HG02981 (cell line): Measurements from ENCODE around the gene SLC39A9.

Source experiments
- ATAC-seq: cut with Tn5 transposase; IDR thresholded peaks from one replicate; pipeline ENCODE4 v1.9.1; 2021; ENCODE audit warnings: mild to moderate bottlenecking, moderate library complexity; ENCODE audit not compliant: unreplicated experiment

Gene SLC39A9

DNA sequence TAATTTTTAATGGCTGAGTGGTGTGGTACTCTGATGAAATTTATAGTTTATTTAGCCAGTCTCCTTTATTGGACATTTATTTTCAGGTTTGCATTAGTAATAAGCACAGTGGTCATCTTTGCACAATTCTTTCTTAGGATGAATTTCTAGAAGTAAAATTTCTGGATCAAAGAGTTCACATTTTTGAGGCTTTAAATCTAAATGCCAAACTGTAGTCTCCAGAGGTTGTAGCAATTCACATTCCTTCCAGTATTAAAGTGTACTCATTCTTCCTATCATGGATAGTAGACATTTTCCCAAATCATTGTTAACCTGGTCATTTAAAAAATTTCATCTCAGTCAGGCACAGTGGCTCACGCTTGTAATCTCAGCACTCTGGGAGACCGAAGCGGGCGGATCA lies 24.8 kb downstream of the SLC39A9 start:
- no peak for ATAC-seq

DNA sequence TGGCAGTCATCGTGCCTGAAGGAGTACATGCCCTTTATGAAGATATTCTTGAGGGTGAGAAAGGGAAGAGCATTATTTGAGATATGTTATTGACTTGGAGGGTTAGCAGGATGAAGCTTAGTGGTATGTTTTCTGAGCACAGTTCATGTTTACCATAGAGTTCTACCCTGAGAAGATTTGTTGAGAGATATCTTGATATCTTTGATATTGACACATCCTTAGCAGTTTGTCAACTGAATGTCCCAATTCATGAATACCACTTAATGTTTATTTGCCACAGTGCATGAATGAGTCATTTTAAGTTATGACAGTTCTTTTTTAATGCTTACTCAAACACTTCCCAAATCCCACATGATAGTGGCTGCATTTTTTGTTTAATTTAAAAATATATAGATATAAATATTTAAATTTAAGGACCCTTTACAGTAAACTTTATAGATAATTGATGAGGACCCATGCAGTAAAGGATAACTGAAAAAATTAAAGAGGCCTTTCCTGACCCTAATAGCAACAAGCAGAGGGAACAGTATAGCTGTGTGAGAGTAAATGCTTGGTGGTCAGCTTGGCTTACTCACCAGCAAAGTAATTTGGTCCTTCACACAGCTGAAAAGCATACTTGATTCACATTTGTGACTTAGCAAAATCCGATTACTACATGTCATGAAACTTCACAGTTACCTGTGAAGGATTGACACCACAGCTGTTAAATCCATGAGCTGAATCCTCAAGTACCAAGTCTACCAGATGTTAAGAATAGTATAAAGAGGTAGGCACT lies 25.8 kb downstream of the SLC39A9 start:
- no peak for ATAC-seq

GRCh38 chr14:69427596-69427995 lies 29.1 kb downstream of the SLC39A9 start:
- no peak for ATAC-seq

GRCh38 chr14:69428289-69428998 lies 30.0 kb downstream of the SLC39A9 start:
- ATAC-seq: peak; percentile 71

DNA sequence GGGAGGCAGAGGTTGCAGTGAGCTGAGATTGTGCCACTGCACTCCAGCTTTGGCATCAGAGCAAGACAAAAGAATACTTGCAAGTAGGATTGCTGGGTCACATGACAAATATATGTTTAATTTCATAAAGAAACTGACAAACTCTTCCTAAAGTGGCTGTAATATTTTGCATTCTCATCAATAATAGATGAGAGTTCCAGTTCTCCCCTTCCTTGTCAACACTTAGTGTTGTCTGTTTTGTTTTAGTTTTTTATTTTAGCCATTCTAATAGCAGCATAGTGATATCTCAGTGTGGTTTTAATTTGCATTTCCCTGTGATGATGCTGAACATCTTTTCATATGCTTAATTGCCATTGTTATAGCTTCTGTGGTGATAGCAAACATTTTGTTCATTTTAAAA lies 31.2 kb downstream of the SLC39A9 start:
- ATAC-seq: no peak

DNA sequence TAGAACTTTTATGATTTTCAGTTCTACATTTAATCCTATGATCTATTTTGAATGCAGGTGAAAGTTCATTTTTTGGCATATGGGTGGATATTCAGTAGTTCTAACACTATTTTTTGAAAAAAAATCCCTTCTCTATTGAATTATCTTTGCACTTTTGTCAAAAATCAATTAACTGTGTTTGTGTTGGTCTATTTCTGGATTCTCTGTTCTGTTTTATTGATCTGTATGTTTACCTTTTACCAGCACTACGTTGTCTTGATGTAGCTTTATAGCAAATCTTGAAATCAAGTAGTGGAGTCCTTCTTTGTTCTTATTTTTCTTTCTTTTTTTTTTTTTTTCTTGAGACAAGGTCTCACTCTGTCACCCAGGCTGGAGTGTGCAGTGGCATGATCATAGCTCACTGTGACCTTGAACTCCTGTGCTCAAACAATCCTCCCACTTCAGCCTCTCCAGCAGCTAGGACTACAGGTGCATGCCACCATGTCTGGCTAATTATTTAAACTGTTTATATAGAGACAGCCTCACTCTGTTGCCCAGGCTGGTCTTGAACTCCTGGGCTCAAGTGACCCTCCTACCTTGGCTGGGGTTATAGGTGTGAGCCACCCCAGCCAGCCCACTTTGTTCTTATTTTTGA lies 31.9 kb downstream of the SLC39A9 start:
- no peak for ATAC-seq

GRCh38 chr14:69432364-69432763 lies 33.9 kb downstream of the SLC39A9 start:
- ATAC-seq: no peak

DNA sequence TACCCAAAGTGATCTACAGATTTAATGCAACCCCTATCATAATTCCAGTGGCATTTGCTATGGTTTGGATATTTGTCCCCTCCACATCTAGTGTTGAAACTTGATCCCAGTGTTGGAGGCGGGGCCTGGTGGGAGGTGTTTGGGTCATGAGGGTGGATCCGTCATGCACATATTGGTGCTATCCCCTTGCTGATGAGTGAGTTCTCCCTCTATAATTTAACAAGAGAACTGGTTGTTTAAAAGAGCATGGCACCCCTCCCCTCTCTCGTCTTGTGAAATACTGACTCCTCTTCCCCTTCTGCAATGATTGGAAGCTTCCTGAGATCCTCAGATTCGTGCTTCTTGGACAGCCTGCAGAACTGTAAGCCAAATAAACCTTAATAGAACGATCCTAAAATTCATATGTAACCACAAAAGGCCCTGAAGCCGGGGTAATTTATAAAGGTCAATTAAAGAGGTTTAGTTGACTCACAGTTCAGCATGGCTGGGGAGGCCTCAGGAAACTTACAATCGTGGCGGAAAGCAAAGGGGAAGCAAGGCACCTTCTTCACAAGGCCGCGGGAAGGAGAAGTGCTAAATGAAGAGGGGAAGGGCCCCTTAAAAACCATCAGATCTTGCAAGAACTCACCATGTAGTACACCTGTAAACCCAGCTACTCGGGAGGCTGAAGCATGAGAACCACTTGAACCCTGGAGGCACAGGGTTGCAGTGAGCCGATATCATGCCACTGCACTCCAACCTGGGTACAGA lies 41.2 kb downstream of the SLC39A9 start:
- ATAC-seq: no peak

- ATAC-seq: no peak
Measured at GRCh38 chr14:69441948-69442347, 43.5 kb downstream of the SLC39A9 start.

GRCh38 chr14:69443296-69443805 lies 44.9 kb downstream of the SLC39A9 start:
- no peak for ATAC-seq

DNA sequence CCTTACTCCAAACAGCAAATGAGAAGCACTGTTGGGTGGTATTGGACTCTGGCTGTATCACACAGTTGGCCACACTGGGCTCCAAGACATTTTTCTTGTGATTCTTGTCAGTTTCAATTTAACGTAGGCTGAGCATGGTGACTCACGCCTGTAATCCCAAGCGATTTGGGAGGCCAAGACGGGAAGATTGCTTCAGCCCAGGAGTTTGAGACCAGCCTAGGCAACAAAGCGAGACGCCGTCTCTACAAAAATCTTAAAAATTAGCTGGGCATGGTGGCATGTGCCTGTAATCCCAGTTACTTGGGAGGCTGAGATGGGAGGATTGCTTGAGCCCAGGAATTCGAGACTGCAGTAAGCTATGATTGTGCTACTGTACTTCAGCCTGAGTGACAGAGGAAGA lies 50.7 kb downstream of the SLC39A9 start:
- no peak for ATAC-seq

DNA sequence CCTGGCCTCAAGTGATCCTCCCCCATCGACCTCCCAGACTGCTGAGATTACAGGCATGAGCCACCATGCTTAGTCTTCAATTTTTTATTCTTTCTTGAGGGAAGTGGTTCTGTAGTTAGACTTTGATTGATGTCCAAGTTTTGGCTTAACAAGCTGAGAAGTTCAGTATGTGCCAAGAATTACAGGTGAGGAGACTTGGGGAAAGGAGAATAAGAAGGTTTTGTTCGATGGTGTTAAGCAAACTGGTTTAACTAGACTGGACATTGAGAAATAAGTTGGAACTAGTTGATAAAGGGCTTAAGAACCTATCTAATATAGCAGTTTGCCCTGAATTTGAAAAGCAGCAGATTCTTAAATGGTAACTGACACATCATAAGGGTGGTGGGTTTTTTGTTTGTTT lies 53.4 kb downstream of the SLC39A9 start:
- ATAC-seq: no peak

DNA sequence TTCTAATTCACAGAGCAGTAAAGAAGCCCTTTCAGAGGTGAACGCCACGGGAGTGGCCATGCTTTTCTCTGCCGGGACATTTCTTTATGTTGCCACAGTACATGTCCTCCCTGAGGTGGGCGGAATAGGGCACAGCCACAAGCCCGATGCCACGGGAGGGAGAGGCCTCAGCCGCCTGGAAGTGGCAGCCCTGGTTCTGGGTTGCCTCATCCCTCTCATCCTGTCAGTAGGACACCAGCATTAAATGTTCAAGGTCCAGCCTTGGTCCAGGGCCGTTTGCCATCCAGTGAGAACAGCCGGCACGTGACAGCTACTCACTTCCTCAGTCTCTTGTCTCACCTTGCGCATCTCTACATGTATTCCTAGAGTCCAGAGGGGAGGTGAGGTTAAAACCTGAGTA lies 59.9 kb downstream of the SLC39A9 start:
- no peak for ATAC-seq

- ATAC-seq: no peak
Measured at GRCh38 chr14:69459122-69459521, 60.6 kb downstream of the SLC39A9 start.

DNA sequence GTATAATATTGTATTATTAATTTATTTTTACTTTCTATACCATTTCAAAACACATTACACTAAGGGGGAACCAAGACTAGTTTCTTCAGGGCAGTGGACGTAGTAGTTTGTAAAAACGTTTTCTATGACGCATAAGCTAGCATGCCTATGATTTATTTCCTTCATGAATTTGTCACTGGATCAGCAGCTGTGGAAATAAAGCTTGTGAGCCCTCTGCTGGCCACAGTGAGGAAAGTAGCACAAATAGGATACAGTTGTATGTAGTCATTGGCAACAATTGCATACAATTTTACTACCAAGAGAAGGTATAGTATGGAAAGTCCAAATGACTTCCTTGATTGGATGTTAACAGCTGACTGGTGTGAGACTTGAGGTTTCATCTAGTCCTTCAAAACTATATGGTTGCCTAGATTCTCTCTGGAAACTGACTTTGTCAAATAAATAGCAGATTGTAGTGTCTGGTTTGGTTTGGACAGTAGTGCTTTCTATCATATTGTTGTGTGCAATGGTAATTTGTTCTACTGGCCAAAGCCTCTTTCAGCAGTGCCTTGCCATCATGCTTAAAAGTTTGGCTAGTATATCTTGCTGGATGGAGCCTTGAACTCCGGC lies 61.7 kb downstream of the SLC39A9 start:
- ATAC-seq: no peak

DNA sequence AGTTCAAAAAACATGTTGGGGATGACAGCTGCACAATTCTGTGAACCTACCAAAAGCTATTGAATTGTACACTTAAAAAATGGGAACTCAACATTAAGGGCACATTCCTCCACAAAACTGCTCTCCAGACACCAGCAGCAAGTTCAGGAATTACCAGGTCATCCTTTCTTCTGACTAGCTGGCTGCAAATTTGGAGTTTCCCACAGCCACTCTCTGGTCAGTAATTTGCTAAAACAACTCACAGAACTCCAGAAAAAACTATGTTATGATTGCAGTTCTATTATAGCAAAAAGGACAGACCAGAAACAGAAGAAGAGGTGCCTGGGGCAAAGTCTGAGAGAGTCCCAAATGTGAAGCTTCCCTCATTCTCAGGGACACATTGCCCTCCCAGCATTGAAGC lies 65.9 kb downstream of the SLC39A9 start:
- no peak for ATAC-seq

- ATAC-seq: no peak
Measured at GRCh38 chr14:69464829-69465228, 66.3 kb downstream of the SLC39A9 start.

DNA sequence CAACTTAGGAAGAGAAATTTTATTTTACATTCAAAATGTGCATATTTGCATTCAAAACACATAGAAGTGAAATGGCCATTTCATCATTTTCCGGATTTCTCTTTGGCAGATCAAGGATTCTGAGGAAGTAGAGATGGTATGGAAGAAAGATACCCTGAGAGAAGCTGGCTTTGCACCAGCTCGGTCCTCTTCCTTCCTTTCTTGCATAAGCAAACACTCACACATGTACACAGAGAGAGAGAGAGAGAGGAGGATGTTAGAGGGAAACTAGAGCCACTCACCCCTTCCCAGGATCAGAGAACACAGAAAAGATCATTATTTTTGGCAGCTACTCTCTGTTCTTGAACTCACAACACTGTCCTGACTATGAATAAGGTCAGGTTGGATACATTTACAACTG lies 70.5 kb downstream of the SLC39A9 start:
- ATAC-seq: no peak

DNA sequence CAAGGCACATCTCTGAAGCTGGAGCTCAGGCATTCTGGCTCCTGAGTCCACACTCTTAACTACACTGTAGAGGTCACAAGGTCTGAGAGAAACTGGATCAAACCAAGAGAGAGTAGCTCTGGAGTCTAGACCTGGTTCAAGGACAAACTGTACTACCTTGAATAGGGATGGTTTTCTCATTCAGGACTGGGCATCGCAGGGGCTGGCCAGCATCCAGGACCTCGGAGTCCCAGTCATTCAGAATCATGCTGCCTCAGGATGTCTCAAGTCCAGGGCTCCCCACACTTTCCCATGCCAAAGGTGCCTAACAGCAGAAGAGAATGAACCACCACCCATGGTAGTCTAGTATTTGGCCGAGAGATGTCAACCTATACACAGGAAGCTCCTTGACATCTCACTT lies 72.9 kb downstream of the SLC39A9 start:
- no peak for ATAC-seq

DNA sequence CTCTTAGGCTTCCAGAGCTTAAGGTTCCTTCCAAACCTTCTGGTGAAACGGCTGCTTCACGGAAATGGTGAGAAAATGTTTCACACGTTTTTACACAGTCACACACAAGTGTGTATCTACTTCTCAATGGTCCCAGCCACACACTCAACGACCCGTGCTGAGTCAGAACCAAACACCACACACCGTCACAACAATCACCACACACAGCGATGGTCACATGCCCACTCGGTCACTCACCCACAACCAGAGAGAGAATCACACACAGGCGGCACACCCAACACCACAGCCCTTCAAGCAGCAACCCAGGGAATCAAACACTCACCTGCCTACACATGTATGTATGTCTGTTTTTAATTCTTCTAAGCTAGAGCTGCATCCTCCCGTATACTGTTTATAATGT lies 73.4 kb downstream of the SLC39A9 start:
- no peak for ATAC-seq

- ATAC-seq: no peak
Measured at GRCh38 chr14:69473260-69473659, 74.8 kb downstream of the SLC39A9 start.
